B cell (primary cell): ENCODE measurements around the gene S100A8. TPM values are rescaled to one million over a fixed set of nuclear protein-coding genes. Genes with fewer than 3 reads are reported as not detected.

ENCODE experiments used
- ATAC-seq: fragments of 200-7000 bp; cut with Tn5 transposase; one replicate; pipeline ENCODE4 v1.10.0; 2021; ENCODE audit warnings: low read depth, mild to moderate bottlenecking, moderate number of reproducible peaks, moderate library complexity
- CTCF ChIA-PET: fragments of 350-600 bp; sonication (Branson Sonifier 250); formaldehyde crosslinking; loops from one replicate; lab custom pipeline; 2021; ENCODE audit warnings: antibody characterized with exemption, inconsistent platforms; lab: Charles Lee
- POLR2A ChIA-PET: fragments of 350-600 bp; sonication (Branson Sonifier 250); formaldehyde crosslinking; loops from one replicate; lab custom pipeline; 2021; ENCODE audit warnings: antibody characterized with exemption; lab: Charles Lee
- DNase-seq: peaks from one replicate; pipeline ENCODE4 v3.0.0; 2013
- H2AFZ ChIP-seq: 2 replicates; pipeline ENCODE4 v1.6.1; 2012; ENCODE audit warnings: mild to moderate bottlenecking, low read depth, low read length; ENCODE audit not compliant: insufficient read depth, poor library complexity, severe bottlenecking
- H3K27ac ChIP-seq, 2 donors: 1 replicate in 1 of 2; 2 replicates in 1 of 2; pipeline ENCODE4 v1.5.1; 2012 to 2013; ENCODE audit warnings: low read length in 2 of 2, mild to moderate bottlenecking in 2 of 2, moderate library complexity in 1 of 2
- H3K27me3 ChIP-seq, 4 experiments: fragments of 200-600 bp in 1 of 4; sonication (generic) in 1 of 4; replicated peaks in 1 of 4; 1 replicate in 2 of 4; 2 replicates in 2 of 4; pipeline versions ENCODE4 v1.6.1 to v1.7.0; 2013 to 2016; ENCODE audit warnings: low read length in 3 of 4, mild to moderate bottlenecking in 2 of 4, mixed read lengths in 1 of 4, moderate library complexity in 1 of 4; ENCODE audit not compliant: insufficient read depth in 4 of 4, control insufficient read depth in 3 of 4; ENCODE audit errors: control extremely low read depth in 1 of 4
- H3K36me3 ChIP-seq, 2 experiments: replicated peaks in 1 of 2; 1 replicate in 1 of 2; 2 replicates in 1 of 2; pipeline versions ENCODE4 v1.6.1 to v1.7.1; 2013; ENCODE audit warnings: low read length in 1 of 2; ENCODE audit not compliant: insufficient read depth in 2 of 2, control insufficient read depth in 1 of 2; ENCODE audit errors: control extremely low read depth in 1 of 2, extremely low read depth in 1 of 2
- H3K4me1 ChIP-seq, 2 donors: fragments of 200-600 bp in 1 of 2; sonication (generic) in 1 of 2; 1 replicate in 1 of 2; 2 replicates in 1 of 2; pipeline versions ENCODE4 v1.5.1 to v1.6.1; 2013 to 2017; ENCODE audit warnings: low read length in 2 of 2; ENCODE audit not compliant: control insufficient read depth in 2 of 2, insufficient read depth in 2 of 2
- H3K4me2 ChIP-seq: replicated peaks from 2 replicates; pipeline ENCODE3; 2012; ENCODE audit warnings: mild to moderate bottlenecking, low read depth, low read length; ENCODE audit not compliant: poor library complexity, severe bottlenecking
- H3K4me3 ChIP-seq, 5 experiments: fragments of 200-600 bp in 1 of 5; sonication (generic) in 1 of 5; 1 replicate in 3 of 5; 2 replicates in 2 of 5; pipeline versions ENCODE4 v1.5.1 to v1.7.0; 2011 to 2016; ENCODE audit warnings: low read length in 4 of 5, mild to moderate bottlenecking in 4 of 5, low read depth in 2 of 5, control low read depth in 1 of 5, moderate library complexity in 1 of 5; ENCODE audit not compliant: insufficient read depth in 1 of 5; ENCODE audit errors: control extremely low read depth in 1 of 5, extremely low read depth in 1 of 5
- H3K79me2 ChIP-seq: fragments of 200-600 bp; sonication (generic); one replicate; pipeline ENCODE4 v1.6.0; 2016; ENCODE audit warnings: low read length; ENCODE audit not compliant: control insufficient read depth, insufficient read depth
- H3K9ac ChIP-seq: fragments of 200-600 bp; sonication (generic); 2 replicates; pipeline ENCODE4 v1.6.1; 2017; ENCODE audit warnings: mild to moderate bottlenecking, low read length, moderate library complexity
- H3K9me3 ChIP-seq, 3 donors: one replicate each; pipeline versions ENCODE4 v1.6.1 to v1.7.1; 2013; ENCODE audit warnings: low read length in 2 of 3; ENCODE audit not compliant: control insufficient read depth in 2 of 3, insufficient read depth in 1 of 3; ENCODE audit errors: control extremely low read depth in 1 of 3
- H4K20me1 ChIP-seq: 2 replicates; pipeline ENCODE4 v1.6.0; 2012; ENCODE audit warnings: mild to moderate bottlenecking, low read length; ENCODE audit not compliant: insufficient read depth, control insufficient read depth, poor library complexity, severe bottlenecking
- H3K27ac Mint-ChIP-seq: one replicate; pipeline ENCODE4 v1.8.0; 2021; ENCODE audit warnings: mixed read lengths
- H3K27me3 Mint-ChIP-seq: one replicate; pipeline ENCODE4 v1.8.0; 2021; ENCODE audit warnings: mixed read lengths
- H3K4me1 Mint-ChIP-seq: one replicate; pipeline ENCODE4 v1.8.0; 2021; ENCODE audit warnings: mixed read lengths
- H3K4me3 Mint-ChIP-seq: one replicate; pipeline ENCODE4 v1.8.0; 2021; ENCODE audit warnings: mixed read lengths
- H3K9me3 Mint-ChIP-seq: one replicate; pipeline ENCODE4 v1.8.0; 2022; ENCODE audit warnings: mixed read lengths; ENCODE audit not compliant: insufficient read depth
- EZH2 ChIP-seq: IDR thresholded peaks from 2 replicates; pipeline ENCODE4 v1.6.1; 2012; ENCODE audit warnings: borderline replicate concordance, low read depth, mild to moderate bottlenecking, moderate library complexity, low read length; ENCODE audit not compliant: insufficient read depth, poor library complexity, severe bottlenecking
- WGBS: methylation state at CpG from one replicate; pipeline ENCODE4 v1.1.5; 2013; ENCODE audit warnings: missing lambda C conversion rate; ENCODE audit not compliant: insufficient coverage; 5-methylcytosine and 5-hydroxymethylcytosine counted together
- intact Hi-C: fragments of 100-400 bp; cut with micrococcal nuclease; formaldehyde crosslinking; loops from one replicate; pipeline ENCODE4 v1.10.0; 2022
- polyA plus RNA-seq: library from polyadenylated mRNA; depleted of rRNA; stranded (reverse); fragments of >200 nt; gene quantifications from 2 replicates; pipeline ENCODE4 v1.2.3, GENCODE V29; 2012
- total RNA-seq, 2 donors: library from RNA; stranded (reverse); fragments of 120-200 nt in 1 of 2; gene quantifications; 1 replicate in 1 of 2; 2 replicates in 1 of 2; pipeline versions ENCODE4 v1.2.3 to v1.2.4, GENCODE V29; 2013 to 2022
- TF ChIP-seq, protein P1 (sequence below): fragments of 200-600 bp; IDR thresholded peaks from one replicate; pipeline ENCODE4 v1.8.0; 2022; ENCODE audit warnings: antibody characterized with exemption, mild to moderate bottlenecking

S100A8 gene
- total and polyA plus RNA-seq, 2 donors (not counting 1 experiment from before 2014, with no cell fraction given), result 3.3 to 16.7 TPM

DNA sequence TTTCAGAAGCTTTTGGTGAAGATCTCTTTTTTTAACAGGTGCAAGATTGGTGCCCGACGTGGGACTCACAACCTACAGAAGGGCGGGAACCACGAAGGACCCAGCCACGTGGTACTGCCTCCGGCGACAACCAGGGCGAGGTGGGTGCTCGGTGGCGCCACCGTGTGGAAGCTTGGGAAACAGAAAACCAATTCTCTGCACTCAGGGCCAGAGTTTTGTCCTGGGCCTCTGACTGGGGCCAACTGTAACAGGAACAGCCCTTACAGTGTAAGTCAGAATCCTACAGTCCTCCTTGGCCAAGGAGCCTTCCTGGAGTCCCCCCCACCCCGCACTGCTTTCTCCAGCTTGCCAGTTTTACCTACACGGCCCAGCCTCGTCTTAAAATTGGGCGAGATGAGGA is 13.9 kb upstream of the S100A8 start:
- Histone ChIP-seq H3K79me2 (no peaks in the 10 kb centered on the region), H3K4me3 (no peak overlapping the region), H3K4me2 (no peak overlapping the region), H3K9me3 (peaks cover 0 to 3% (median 0%) of the 10 kb centered on the region in 3 donors), H4K20me1 (no peaks in the 10 kb centered on the region), H3K27me3 (peaks cover 0 to 5% (median 3%) of the 10 kb centered on the region in 4 experiments), H3K9ac (no peak overlapping the region), H3K36me3 (no peaks in the 10 kb centered on the region), H2AFZ (no peak overlapping the region), H3K4me1 (no peaks in the 10 kb centered on the region), H3K27ac (no peak overlapping the region)
- no peaks in the 10 kb centered on the region for H3K4me1 Mint-ChIP-seq
- POLR2A ChIA-PET, result no interaction called here
- CTCF ChIA-PET, result no interaction called here
- no peak overlapping the region for H3K4me3 Mint-ChIP-seq
- TF ChIP-seq EZH2, result no peak
- TF ChIP-seq, protein P1, sequence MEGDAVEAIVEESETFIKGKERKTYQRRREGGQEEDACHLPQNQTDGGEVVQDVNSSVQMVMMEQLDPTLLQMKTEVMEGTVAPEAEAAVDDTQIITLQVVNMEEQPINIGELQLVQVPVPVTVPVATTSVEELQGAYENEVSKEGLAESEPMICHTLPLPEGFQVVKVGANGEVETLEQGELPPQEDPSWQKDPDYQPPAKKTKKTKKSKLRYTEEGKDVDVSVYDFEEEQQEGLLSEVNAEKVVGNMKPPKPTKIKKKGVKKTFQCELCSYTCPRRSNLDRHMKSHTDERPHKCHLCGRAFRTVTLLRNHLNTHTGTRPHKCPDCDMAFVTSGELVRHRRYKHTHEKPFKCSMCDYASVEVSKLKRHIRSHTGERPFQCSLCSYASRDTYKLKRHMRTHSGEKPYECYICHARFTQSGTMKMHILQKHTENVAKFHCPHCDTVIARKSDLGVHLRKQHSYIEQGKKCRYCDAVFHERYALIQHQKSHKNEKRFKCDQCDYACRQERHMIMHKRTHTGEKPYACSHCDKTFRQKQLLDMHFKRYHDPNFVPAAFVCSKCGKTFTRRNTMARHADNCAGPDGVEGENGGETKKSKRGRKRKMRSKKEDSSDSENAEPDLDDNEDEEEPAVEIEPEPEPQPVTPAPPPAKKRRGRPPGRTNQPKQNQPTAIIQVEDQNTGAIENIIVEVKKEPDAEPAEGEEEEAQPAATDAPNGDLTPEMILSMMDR, result peak; percentile 56
- ATAC-seq, result no peak
- intact Hi-C loops, result no loop called here
- peak; percentile 41 for DNase-seq
- H3K27me3 Mint-ChIP-seq, result peaks cover 44% of the 10 kb centered on the region
- WGBS, result 36% methylated on average over 15 of the region's 15 CpGs
- no peaks in the 10 kb centered on the region for H3K9me3 Mint-ChIP-seq
- H3K27ac Mint-ChIP-seq, result no peak overlapping the region

DNA sequence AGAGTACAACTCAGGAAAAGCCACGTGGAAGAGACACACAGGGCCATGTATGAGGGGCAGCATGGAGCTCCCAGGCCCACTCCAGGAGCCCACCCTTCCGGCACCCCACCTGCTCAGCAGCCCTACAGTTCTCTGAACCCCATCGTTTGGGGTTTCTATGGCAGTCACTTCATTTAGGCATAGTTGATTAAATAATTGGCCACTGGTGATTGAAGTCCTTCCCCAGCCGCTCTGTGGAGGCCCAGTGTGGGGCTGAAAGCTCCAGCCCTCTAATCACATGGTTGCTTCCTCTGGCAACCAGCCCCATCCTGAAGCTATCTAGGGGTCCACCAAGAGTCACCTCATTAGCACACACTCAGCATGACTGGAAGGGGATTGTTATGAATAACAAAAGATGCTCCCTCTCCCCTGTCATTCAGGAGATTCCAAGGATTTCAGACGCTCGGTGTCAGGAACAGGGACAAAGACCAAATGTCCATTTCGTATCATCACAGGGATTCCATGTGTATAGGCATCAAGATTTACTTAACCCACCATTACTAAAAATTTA is 13.3 kb upstream of the S100A8 start:
- Mint-ChIP-seq H3K4me3 (no peak overlapping the region), H3K27me3 (peaks cover 44% of the 10 kb centered on the region), H3K9me3 (no peaks in the 10 kb centered on the region), H3K4me1 (no peaks in the 10 kb centered on the region), H3K27ac (no peak overlapping the region)
- H4K20me1 ChIP-seq, result no peaks in the 10 kb centered on the region
- ChIA-PET CTCF (interaction anchor here (0.5 kb wide), 1 partner anchor 95 kb away, joined by 3 read pairs; no protein-coding TSS in a partner anchor), POLR2A (no interaction called here)
- no peak overlapping the region for H2AFZ ChIP-seq
- H3K4me1 ChIP-seq, result no peaks in the 10 kb centered on the region
- H3K27me3 ChIP-seq, result peaks cover 0 to 5% (median 3%) of the 10 kb centered on the region in 4 experiments
- H3K4me2 ChIP-seq, result no peak overlapping the region
- H3K36me3 ChIP-seq, result no peaks in the 10 kb centered on the region
- TF ChIP-seq, protein P1, result no peak
- TF ChIP-seq EZH2, result no peak
- intact Hi-C loops, result no loop called here
- DNase-seq, result no peak
- no peak for ATAC-seq
- no peak overlapping the region for H3K9ac ChIP-seq
- H3K27ac ChIP-seq, result no peak overlapping the region
- H3K9me3 ChIP-seq, result peaks cover 0 to 3% (median 0%) of the 10 kb centered on the region in 3 donors
- 81% methylated on average over 5 of the region's 7 CpGs for WGBS
- no peaks in the 10 kb centered on the region for H3K79me2 ChIP-seq
- no peak overlapping the region for H3K4me3 ChIP-seq
